ENCODE data around the gene MOV10. TPM values are rescaled to one million over a fixed set of nuclear protein-coding genes. Genes with fewer than 3 reads are reported as not detected.

The MOV10 gene

Small RNA genes lying within 50 kb of the gene (small RNA-seq; reads per million reads assigned to genes)
- not detected for gene RNU7-70P (ENCODE audit: insufficient read depth)
